Vagina (tissue), 2 donors: ENCODE results near the gene TMEM9.

Experiments
- POLR2A ChIP-seq, 2 donors: fragments of 450-650 bp; IDR thresholded peaks; one replicate each; pipeline ENCODE4 v1.6.1; 2017; ENCODE audit warnings: antibody characterized with exemption in 2 of 2, mild to moderate bottlenecking in 2 of 2, moderate library complexity in 2 of 2
- TF ChIP-seq, protein P1 (sequence below), 3 experiments: fragments of 450-650 bp in 2 of 3; fragments of 200-600 bp in 1 of 3; sonication (generic) in 1 of 3; IDR thresholded peaks; one replicate each; pipeline ENCODE4 v1.5.1; 2017 to 2019; ENCODE audit warnings: antibody characterized with exemption in 3 of 3, mild to moderate bottlenecking in 2 of 3, moderate library complexity in 2 of 3

DNA sequence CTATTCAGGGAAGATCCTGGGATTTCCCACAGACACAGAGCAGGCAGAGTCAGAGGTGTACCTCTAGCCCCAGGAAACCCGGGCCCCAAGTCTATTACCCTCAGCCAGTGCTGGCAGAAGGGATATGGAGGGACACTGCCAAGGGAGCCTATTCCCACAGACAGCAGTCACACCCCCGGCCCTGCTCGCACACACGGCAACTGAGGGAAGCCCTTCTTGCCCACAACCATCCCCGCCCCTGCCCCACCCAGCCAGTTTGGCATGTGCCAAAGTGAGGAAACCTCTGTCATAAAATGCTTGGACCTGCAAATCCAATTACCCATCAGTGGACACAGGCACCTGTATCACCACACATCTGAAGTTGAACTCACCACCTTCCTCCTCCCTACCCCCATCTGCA lies 48.6 kb downstream of the TMEM9 start:
- TF ChIP-seq, protein P1, sequence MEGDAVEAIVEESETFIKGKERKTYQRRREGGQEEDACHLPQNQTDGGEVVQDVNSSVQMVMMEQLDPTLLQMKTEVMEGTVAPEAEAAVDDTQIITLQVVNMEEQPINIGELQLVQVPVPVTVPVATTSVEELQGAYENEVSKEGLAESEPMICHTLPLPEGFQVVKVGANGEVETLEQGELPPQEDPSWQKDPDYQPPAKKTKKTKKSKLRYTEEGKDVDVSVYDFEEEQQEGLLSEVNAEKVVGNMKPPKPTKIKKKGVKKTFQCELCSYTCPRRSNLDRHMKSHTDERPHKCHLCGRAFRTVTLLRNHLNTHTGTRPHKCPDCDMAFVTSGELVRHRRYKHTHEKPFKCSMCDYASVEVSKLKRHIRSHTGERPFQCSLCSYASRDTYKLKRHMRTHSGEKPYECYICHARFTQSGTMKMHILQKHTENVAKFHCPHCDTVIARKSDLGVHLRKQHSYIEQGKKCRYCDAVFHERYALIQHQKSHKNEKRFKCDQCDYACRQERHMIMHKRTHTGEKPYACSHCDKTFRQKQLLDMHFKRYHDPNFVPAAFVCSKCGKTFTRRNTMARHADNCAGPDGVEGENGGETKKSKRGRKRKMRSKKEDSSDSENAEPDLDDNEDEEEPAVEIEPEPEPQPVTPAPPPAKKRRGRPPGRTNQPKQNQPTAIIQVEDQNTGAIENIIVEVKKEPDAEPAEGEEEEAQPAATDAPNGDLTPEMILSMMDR (IDR thresholded peaks at IDR 0.05), result no peak
- no peak for TF ChIP-seq POLR2A (IDR thresholded peaks at IDR 0.05)
